Left hindlimb (tissue), 1 donor: ENCODE results near the gene ZNF830.
"Not testable (repeated sequence)": the region's sequence is repeated elsewhere in the genome, so short reads cannot be mapped to it uniquely, and the experiment has no call there.

ENCODE experiments used
- DNase-seq: peaks from one replicate; pipeline ENCODE4 v3.0.0-alpha.2; 2018

Gene ZNF830

GRCh38 chr17:34961093-34961911, at the start of gene ZNF830, which contains the start of gene CCT6B:
TSS of gene ZNF830 (plus strand) at chr17:34961540. CDS start at chr17:34961567, 27 bp downstream.
TSS of gene CCT6B (minus strand) at chr17:34961460. CDS start at chr17:34961393, 67 bp downstream.
- peak; percentile 93 for DNase-seq

- DNase-seq, result no peak
Observed at GRCh38 chr17:34913001-34913400, 48.3 kb upstream of the ZNF830 start.

GRCh38 chr17:34916120-34916519, 45.2 kb upstream of the ZNF830 start:
- DNase-seq, result no peak

DNA sequence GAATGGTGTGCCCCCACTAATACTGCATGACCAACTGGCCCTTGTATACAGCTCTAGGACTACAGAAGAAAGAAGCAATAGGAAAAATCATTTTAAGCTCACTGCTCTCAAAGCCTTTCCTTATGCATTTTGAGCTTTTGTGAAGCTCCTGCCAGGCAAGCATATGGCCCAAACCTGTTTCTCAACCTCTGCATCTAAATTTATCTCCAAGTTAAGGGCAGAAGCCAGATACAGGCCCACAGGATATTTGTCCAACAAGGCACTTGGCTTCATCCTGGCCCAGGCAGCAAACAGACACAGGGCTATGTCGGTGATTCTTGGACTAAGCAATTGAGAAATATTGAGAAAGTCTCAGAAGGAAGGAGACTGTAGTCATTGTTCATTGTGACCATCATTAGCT, 44.0 kb upstream of the ZNF830 start:
- DNase-seq, result no peak

- no peak for DNase-seq
Observed at GRCh38 chr17:34920676-34921075, 40.7 kb upstream of the ZNF830 start.

DNA sequence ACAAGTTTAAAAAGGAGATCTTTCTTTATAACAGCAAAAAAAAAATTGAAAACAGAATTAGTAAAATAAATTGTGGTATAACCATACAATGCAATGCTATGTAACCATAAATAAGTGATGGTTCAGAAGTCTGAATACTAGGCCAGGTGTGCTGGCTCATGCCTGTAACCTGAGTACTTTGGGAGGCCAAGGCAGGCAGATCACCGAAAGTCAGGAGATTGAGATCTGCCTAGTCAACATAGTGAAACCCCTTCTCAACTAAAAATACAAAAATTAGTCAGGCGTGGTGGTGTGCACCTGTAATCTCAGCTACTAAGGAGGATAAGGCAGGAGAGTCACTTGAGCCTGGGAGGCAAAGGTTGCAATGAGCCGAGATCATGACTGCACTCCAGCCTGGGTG, 34.7 kb upstream of the ZNF830 start:
- DNase-seq, result no peak

DNA sequence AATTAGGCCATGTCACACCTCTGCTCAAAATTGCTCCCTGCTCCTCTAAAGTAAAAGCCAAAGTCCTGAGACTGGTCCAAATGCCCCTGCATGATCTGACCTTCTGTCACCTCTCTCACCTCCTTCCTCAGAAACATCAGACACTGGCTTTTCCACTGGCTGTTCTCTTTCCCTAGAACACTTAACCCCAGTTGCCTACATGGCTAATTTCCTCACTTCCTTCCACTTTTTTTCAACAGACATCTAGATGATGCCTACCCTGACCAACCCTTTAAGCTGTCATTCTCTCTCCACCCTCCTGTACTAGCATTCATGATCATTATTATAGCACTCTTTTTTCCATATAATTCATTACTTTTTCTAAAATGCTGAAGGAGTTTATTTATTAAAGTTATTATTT, 31.1 kb upstream of the ZNF830 start:
- no peak for DNase-seq

- not testable (repeated sequence) for DNase-seq
Observed at GRCh38 chr17:34950780-34951179, 10.6 kb upstream of the ZNF830 start.

DNA sequence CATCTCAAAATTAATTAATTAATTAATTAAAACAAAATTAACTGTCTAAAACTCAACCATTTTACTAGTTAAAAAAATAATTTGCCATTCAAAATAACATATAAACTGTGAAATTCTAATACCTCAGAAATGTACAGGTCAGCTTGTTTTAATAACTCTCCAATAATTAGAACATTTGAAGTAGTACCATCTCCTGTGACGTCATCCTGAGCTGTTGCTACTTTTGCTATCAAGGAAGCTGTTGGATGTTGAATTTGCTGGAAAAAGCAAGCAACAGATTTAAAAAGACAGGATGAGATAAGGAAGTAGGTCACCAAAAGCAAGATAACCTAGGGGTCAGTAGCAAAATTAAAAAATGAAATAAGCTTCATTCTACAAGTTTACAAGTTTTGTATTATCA, 2.9 kb upstream of the ZNF830 start:
- DNase-seq, result no peak

DNA sequence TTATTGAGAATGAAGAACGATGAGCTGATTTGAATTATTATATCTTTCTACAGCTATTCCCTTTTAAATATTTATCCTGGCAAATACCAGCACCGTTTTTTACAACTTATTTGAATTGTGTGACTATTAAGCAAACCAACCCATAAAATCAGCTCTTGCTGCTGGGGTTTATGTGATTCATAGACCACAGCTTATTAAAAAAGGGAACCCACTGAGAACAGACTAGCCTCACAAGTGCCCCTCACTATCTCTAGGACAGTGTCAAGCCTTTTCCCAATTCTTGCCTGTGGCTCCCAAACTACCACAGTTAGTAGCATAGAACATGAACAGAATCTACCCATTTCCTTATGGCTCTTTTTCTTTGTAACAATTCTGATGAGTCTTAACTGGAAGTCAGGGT, 12.8 kb downstream of the ZNF830 start:
- no peak for DNase-seq

DNA sequence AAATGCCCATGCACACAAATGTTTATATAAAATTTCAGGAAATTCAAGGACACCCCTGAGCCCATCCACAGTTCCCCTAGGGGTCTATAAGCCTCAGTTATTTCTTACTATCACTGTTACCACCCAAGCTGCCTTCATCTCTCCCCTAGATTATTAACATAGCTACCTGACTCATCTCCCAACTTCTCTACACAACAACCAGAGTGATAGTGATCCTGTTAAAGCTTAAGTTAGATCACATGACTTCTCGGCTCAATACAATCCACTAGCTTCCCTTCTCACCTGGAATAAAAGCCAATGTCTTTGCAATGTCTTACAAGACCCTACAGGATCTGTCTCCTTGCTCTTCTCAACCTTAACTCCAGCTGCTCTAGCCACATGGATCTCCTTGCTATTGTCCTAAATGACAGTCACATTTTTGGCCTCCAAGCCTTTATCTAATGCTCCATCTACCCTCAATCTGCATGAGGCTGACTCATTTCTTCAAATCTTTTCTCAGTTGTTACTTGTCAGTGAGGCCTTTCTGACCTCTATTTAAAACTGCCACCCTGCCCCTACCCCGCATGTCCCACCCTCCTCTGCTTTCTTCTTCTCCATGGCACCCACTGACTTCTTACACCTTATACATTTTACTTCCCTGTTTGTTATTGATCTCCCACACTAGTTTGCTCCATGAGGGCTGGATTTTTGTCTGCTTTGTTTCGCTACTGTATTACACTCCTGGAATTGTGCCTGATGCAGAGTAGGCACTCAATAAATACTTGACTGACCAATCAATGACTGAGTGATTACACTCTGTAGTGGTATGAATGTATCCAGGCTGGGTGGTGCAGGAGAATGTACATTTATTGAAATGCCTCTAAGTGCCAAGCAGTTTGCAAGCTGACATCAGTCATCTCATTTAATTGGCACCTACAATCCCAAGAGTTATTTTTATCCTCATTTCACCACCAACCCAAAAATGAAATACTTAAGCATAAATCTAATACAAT, 13.8 kb downstream of the ZNF830 start:
- no peak for DNase-seq

- DNase-seq, result no peak
Observed at GRCh38 chr17:34979153-34979552, 17.8 kb downstream of the ZNF830 start.

GRCh38 chr17:34979650-34980352, 18.5 kb downstream of the ZNF830 start:
- DNase-seq, result no peak

- DNase-seq, result peak; percentile 97
Observed at GRCh38 chr17:34980353-34980680, 19.0 kb downstream of the ZNF830 start, which contains the start of gene LIG3. TSS of gene LIG3 (plus strand) at chr17:34980512. CDS start at chr17:34983006, 2,494 bp downstream.

GRCh38 chr17:34980681-34981537, 19.6 kb downstream of the ZNF830 start:
- DNase-seq, result peak; percentile 75

GRCh38 chr17:34981538-34982241, 20.4 kb downstream of the ZNF830 start:
- DNase-seq, result no peak

DNA sequence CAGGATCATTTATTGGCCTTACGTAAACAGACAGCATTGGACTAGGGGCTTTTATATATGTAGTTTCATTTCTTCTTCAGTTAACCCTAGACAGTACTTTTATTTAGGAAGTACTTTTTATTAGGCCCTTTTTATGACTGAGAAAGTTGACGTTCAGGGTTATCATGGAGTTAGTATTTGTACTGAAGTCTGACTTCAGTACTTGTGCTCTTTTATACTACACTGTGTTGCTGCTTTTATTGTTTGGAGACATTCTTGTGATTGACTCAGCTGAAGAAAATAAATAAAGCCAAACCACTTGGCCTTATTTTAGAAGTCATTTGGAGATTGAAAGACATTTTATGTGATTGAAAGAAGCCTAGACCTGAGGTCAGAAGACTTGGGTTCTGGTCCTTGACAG, 25.9 kb downstream of the ZNF830 start:
- DNase-seq, result no peak

GRCh38 chr17:34988644-34989043, 27.3 kb downstream of the ZNF830 start:
- no peak for DNase-seq

DNA sequence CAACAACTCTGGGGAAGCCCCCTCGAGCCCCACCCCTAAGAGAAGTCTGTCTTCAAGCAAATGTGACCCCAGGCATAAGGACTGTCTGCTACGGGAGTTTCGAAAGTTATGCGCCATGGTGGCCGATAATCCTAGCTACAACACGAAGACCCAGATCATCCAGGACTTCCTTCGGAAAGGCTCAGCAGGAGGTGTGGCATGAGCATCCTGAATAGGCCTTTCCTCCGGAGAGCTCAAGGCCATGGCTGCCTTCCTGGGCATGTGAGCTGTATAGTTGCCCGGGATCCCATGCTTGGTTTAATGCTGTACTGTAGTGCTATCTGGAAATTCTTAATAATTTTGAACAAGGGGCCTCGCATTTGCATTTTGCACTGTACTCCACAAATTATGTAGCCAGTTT, 28.1 kb downstream of the ZNF830 start:
- no peak for DNase-seq

- no peak for DNase-seq
Observed at GRCh38 chr17:34990921-34991365, 29.6 kb downstream of the ZNF830 start.

GRCh38 chr17:34991606-34992005, 30.3 kb downstream of the ZNF830 start:
- no peak for DNase-seq
